ENCODE measurements around the gene BPGM.

Gene BPGM

GRCh38 chr7:134723892-134724291 lies 77.2 kb downstream of the BPGM start:
- no peak for DNase-seq

- no peak for DNase-seq
Measured at GRCh38 chr7:134724606-134725005, 78.0 kb downstream of the BPGM start.

- DNase-seq: no peak
Measured at GRCh38 chr7:134726581-134726980, 79.9 kb downstream of the BPGM start.

- DNase-seq: no peak
Measured at GRCh38 chr7:134727711-134728110, 81.1 kb downstream of the BPGM start.
